ENCODE measurements around the gene HNRNPUL1.

- no peak for TF ChIP-seq CTCF (IDR thresholded peaks at IDR 0.05)
- TF ChIP-seq ZFX (IDR thresholded peaks at IDR 0.05; ENCODE audit: borderline replicate concordance), result no peak
Observed at GRCh38 chr19:41305927-41306793, 42.0 kb downstream of the HNRNPUL1 start.
